AG09319 (cell line): Measurements from ENCODE around the gene HOXA5.

ENCODE experiments used
- DNase-seq: peaks from one replicate; pipeline ENCODE4 v3.0.0-alpha.2; 2010; ENCODE audit warnings: low read depth; ENCODE audit errors: extremely low read depth
- TF ChIP-seq, protein P1 (sequence below): IDR thresholded peaks from 2 replicates; pipeline ENCODE4 v1.5.1; 2011; ENCODE audit warnings: low read depth, mild to moderate bottlenecking, inconsistent platforms, low read length, moderate library complexity

The HOXA5 gene

DNA sequence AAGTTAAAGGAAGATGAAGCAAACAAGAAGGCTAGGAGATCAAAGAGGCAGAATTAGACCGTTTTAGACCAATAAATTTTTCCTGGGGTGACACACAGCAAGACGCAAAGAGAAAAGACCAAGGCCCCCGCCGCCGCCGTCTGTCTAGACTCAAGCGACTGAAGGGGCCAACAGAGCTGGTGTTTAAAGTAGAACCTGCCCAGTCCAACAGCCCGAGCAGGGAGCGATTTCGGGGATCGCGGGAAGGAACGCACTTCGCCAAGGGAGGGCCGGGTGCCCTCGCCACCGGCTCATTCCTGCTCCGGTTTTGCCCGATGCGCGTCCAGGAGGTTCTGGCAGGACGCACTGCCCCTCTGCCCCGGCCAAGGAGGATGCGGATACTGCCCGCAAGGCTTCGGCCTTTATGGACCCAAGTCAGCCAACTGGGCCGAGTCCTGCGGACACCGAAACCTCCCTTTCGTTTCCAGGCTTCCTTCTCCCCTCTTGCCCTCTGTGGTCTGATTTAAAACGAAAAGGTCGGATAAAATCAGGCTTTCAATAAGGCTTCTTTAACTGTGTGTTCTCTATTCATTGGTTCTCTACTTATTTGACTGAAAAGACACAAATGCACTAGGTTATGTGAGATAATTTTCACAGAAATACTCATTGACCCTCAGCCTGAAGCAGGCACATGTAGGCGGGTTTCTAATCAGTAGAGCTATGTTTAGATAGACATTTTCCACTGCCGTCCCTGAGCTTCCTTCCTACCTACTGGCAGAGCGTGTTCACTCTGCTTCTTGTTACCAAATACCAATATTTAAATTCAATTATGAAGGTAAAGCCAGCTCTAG is 15.2 kb upstream of the HOXA5 start:
- TF ChIP-seq, protein P1, sequence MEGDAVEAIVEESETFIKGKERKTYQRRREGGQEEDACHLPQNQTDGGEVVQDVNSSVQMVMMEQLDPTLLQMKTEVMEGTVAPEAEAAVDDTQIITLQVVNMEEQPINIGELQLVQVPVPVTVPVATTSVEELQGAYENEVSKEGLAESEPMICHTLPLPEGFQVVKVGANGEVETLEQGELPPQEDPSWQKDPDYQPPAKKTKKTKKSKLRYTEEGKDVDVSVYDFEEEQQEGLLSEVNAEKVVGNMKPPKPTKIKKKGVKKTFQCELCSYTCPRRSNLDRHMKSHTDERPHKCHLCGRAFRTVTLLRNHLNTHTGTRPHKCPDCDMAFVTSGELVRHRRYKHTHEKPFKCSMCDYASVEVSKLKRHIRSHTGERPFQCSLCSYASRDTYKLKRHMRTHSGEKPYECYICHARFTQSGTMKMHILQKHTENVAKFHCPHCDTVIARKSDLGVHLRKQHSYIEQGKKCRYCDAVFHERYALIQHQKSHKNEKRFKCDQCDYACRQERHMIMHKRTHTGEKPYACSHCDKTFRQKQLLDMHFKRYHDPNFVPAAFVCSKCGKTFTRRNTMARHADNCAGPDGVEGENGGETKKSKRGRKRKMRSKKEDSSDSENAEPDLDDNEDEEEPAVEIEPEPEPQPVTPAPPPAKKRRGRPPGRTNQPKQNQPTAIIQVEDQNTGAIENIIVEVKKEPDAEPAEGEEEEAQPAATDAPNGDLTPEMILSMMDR: no peak
- DNase-seq: no peak

DNA sequence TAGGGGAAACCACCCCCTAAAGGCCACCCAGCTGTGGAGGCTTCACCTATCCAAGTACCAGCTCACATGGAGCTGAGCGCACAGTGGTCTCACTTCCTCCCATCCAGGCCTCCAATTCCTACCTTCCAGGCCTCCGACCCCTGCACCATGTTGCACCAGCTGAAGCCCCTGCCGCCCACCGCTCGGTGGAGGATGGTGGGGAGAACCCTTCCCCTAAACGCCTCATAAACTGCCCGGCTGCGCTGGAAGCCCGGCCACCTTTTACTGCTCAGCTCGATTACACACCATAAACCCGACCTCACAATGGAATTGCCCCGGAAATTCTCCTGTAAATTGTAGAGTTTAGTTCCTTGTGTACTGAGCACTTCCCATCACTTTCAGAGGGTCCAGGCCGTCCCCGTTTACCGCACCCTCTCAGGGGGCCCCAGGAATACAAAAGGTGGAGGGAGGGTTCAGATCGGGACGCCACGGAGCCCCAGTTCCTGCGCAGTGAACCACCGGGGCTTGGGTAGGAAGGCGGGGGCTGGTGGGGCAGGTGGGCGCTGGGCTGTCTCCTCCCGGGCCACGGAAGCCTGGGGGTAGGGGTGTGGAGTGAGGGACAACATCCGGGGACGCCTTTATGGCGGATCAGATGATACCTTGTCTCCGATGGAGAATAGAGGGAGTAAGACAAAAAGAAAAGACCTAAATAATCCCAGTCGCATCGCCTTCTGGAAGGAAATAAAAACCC is 14.4 kb upstream of the HOXA5 start:
- no peak for DNase-seq
- TF ChIP-seq, protein P1: no peak

DNA sequence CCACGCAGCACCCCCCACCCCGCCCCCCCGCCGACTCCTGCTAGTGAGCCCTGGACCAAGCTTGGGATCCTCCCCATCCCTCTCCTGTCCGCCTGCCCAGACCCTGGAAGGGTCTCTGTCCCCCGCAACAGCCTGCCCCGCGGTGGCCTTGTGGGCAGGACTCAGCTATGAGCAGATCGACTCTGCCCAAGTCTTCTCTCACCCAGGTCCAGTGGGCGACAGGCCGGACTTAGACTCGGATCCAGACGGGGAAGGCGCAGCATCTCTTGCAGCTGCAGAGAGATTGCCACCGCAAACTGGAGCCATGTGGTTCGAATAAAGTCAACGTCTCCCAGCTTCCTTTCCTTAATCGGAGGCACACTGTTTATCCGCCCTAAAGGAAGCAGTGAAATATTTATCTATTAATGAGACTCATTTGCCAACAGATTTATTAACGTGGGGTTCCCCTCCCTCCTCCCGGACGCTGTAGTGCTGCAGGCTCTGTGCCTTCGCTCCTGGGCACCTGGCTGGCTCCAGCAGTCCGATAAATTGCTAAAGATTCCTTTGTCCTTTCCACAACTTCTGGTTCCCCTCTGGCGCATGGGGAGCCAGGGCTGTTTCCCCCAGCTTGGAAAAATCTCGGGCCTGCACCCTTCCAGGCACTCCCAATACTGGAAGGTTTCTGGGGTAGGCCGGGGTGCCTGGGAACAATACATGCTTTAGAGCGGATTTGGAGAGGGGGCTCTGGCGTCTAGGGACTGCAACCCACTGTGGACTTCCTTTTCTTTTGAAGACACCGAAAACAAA is 13.6 kb upstream of the HOXA5 start:
- no peak for DNase-seq
- TF ChIP-seq, protein P1: no peak

DNA sequence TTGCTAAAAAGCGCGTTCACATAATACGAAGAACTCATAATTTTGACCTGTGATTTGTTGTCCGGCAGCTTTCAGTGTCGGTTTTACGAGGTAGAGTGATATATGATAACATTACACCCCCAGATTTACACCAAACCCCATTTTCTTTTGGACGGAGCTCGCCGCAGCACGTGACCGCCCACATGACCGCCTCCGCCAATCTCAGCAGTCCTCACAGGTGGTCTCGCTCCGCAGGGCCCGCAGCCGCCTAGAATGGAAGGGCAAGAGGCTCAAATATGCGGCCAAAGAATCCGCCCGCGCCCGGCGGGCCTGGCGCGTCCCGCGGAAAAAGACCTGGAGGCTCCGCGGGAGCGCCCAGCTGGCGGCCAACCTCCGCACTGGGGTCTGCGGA is 13.0 kb upstream of the HOXA5 start, which contains the start of gene HOXA7:
TSS of gene HOXA7 (minus strand) at position 168 of the 391 bp plus-strand sequence. CDS start at position 38, 130 bp downstream.
- TF ChIP-seq, protein P1: no peak
- no peak for DNase-seq

DNA sequence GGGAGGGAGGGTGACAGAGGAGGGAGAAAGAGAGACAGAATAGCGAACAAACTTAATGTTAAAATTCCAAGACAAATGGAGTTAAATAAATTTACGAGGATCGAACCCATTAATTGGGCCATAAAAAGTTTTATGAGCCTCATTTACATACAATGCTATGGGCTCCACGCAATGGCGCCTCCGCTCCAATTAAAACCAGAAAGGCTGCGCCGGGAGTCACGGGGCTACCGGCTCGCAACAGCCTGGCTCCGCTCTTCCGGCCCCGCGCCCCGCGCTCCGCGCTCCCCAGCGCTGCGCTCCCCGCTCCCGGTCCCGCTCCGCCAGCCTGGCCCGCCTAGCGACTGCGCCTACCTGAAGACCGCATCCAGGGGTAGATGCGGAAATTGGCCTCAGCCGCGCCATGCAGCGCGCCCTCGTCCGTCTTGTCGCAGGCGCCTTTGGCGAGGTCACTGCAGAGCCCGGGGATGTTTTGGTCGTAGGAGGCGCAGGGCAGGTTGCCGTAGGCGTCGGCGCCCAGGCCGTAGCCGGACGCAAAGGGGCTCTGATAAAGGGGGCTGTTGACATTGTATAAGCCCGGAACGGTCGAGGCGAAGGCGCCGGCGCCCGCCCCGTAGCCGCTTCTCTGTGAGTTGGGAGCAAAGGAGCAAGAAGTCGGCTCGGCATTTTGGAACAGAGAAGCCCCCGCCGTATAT is 12.5 kb upstream of the HOXA5 start:
- TF ChIP-seq, protein P1: no peak
- no peak for DNase-seq

DNA sequence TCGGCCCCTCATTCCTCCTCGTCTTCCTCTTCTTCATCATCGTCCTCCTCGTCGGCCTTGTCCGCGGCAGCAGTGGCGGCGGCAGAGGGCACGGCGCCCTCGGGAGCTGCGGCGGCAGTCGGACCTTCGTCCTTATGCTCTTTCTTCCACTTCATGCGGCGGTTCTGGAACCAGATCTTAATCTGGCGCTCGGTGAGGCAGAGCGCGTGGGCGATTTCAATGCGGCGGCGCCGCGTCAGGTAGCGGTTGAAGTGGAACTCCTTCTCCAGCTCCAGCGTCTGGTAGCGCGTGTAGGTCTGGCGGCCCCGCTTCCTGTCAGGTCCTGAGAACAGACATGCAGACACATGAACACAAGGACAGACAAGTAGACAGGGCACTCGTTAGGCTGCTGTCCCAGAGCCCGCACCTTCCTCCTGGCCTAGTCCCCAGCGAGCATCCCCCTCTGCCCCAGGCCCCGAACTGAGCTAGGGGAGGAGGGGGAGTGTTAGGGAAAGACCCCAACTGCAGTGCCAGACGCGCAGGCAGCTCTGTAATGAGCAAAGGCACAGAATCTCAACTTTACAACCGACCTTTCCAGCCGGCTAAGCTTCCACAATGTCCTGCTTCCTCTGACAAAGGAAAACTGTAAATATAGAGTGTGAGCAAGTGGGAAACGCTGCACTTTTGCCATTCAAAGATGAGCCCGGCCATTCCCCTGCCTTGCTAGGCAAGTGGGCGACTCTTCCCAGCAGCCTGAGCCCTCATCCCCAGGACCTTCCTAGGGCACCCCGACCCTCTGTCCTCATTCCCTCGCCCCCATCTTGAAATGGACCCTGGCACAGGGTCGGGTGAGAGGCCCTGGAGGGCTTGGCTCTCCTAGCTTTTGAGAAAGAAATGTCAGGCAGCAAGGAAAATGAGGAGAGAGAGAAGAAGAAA is 11.7 kb upstream of the HOXA5 start:
- DNase-seq: no peak
- TF ChIP-seq, protein P1: no peak
